Body of pancreas (tissue), 4 donors: Measurements from ENCODE around the gene PPM1H.

ENCODE experiments used
- POLR2A ChIP-seq, 3 donors: fragments of 450-650 bp; IDR thresholded peaks; one replicate each; pipeline ENCODE4 v1.6.1; 2016; ENCODE audit warnings: antibody characterized with exemption in 3 of 3, mild to moderate bottlenecking in 2 of 3
- TF ChIP-seq, protein P1 (sequence below), 7 experiments: fragments of 450-650 bp in 4 of 7; fragments of 200-600 bp in 3 of 7; sonication (generic) in 3 of 7; IDR thresholded peaks; one replicate each; pipeline ENCODE4 v1.5.1; 2016 to 2019; ENCODE audit warnings: antibody characterized with exemption in 7 of 7

DNA sequence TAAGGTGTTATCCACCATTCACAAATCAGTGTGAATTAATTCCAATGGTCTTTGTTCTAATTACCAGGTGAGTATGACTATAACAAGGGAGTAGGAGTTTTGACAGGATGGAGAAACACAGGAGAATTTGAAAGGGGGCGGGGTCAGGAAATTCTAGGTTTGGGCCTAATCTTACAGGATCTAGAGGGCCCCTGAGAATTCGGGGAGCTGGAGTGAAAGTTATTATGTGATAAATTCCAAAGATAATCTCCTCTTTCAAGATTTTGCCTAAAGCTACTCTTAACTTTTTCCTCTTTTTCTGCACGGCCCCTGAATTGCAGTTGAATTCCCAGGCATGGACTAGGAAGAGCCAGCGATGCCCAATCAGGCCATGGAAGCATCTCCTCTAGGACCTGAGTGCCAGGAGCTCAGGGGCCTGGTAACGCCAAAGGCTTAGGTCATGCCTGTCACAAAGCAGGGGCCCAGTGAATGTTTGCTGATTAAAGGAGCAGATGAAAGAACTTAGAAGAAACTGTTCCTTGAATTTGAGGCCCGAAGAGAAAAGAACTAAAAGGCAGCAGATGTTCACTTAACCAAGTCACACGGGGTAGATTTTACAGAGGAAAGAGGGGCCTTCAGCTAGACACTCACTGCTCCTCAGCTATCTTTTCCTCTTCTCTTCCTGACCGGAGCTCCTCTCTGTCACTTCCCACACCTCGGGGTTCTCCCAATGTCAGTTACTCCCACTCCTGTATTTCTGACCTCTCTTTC, 195.5 kb downstream of the PPM1H start:
- TF ChIP-seq, protein P1, sequence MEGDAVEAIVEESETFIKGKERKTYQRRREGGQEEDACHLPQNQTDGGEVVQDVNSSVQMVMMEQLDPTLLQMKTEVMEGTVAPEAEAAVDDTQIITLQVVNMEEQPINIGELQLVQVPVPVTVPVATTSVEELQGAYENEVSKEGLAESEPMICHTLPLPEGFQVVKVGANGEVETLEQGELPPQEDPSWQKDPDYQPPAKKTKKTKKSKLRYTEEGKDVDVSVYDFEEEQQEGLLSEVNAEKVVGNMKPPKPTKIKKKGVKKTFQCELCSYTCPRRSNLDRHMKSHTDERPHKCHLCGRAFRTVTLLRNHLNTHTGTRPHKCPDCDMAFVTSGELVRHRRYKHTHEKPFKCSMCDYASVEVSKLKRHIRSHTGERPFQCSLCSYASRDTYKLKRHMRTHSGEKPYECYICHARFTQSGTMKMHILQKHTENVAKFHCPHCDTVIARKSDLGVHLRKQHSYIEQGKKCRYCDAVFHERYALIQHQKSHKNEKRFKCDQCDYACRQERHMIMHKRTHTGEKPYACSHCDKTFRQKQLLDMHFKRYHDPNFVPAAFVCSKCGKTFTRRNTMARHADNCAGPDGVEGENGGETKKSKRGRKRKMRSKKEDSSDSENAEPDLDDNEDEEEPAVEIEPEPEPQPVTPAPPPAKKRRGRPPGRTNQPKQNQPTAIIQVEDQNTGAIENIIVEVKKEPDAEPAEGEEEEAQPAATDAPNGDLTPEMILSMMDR (IDR thresholded peaks at IDR 0.05) = no peak
- no peak for TF ChIP-seq POLR2A (IDR thresholded peaks at IDR 0.05)
